ENCODE data around the gene DGAT2.

Gene DGAT2

GRCh38 chr11:75728992-75729391, 39.6 kb upstream of the DGAT2 start:
- no peaks in the 10 kb centered on the region for H3K9me2 ChIP-seq (ENCODE audit: low read depth, low read length)
- no peaks in the 10 kb centered on the region for H3K36me3 ChIP-seq (ENCODE audit: insufficient read depth, low read length)
- 0 out of 2 replicates have a peak, but pooled peaks cover 5% of the 10 kb centered on the region for H3K27me3 ChIP-seq (ENCODE audit: insufficient read depth, low read length)
- H2AFZ ChIP-seq (ENCODE audit: low read length): no peak overlapping the region
- H4K20me1 ChIP-seq (ENCODE audit: insufficient read depth, low read length): no peaks in the 10 kb centered on the region
- no peak overlapping the region for H3K4me3 ChIP-seq (ENCODE audit: low read depth, low read length, poor library complexity, severe bottlenecking)
- no peaks in the 10 kb centered on the region for H3K79me2 ChIP-seq (ENCODE audit: insufficient read depth, low read length)
- no peak overlapping the region for H3K27ac ChIP-seq (ENCODE audit: low read depth, low read length, poor library complexity, severe bottlenecking)
- H3F3A ChIP-seq (ENCODE audit: insufficient read depth, low read length): no peaks in the 10 kb centered on the region
- no peak overlapping the region for H3K9ac ChIP-seq (ENCODE audit: low read length)
- H3K4me2 ChIP-seq (ENCODE audit: low read length): no peak overlapping the region
- TF ChIP-seq EZH2 (IDR thresholded peaks at IDR 0.05; ENCODE audit: borderline replicate concordance, low read length): no peak
- no peak for TF ChIP-seq CTCF (IDR thresholded peaks at IDR 0.05; ENCODE audit: low read length)
- no peaks in the 10 kb centered on the region for H3K9me3 ChIP-seq (ENCODE audit: low read length)
- H3K4me1 ChIP-seq (ENCODE audit: insufficient read depth, low read length, severe bottlenecking): no peaks in the 10 kb centered on the region

- Histone ChIP-seq H2AFZ (ENCODE audit: low read length) (no peak overlapping the region), H3K4me1 (ENCODE audit: insufficient read depth, low read length, severe bottlenecking) (no peaks in the 10 kb centered on the region), H3K79me2 (ENCODE audit: insufficient read depth, low read length) (no peaks in the 10 kb centered on the region), H3K9me3 (ENCODE audit: low read length) (no peaks in the 10 kb centered on the region), H3K9me2 (ENCODE audit: low read depth, low read length) (no peaks in the 10 kb centered on the region), H3K9ac (ENCODE audit: low read length) (no peak overlapping the region), H3K4me2 (ENCODE audit: low read length) (no peak overlapping the region), H3K36me3 (ENCODE audit: insufficient read depth, low read length) (no peaks in the 10 kb centered on the region), H4K20me1 (ENCODE audit: insufficient read depth, low read length) (no peaks in the 10 kb centered on the region), H3K4me3 (ENCODE audit: low read depth, low read length, poor library complexity, severe bottlenecking) (no peak overlapping the region), H3K27ac (ENCODE audit: low read depth, low read length, poor library complexity, severe bottlenecking) (no peak overlapping the region), H3F3A (ENCODE audit: insufficient read depth, low read length) (no peaks in the 10 kb centered on the region), H3K27me3 (ENCODE audit: insufficient read depth, low read length) (0 out of 2 replicates have a peak, but pooled peaks cover 12% of the 10 kb centered on the region)
- TF ChIP-seq EZH2 (IDR thresholded peaks at IDR 0.05; ENCODE audit: borderline replicate concordance, low read length) (no peak), CTCF (IDR thresholded peaks at IDR 0.05; ENCODE audit: low read length) (no peak)
Observed at GRCh38 chr11:75731095-75731494, 37.5 kb upstream of the DGAT2 start.

- H3K9me2 ChIP-seq (ENCODE audit: low read depth, low read length): no peaks in the 10 kb centered on the region
- H3K9me3 ChIP-seq (ENCODE audit: low read length): no peaks in the 10 kb centered on the region
- H3K79me2 ChIP-seq (ENCODE audit: insufficient read depth, low read length): no peaks in the 10 kb centered on the region
- H3K36me3 ChIP-seq (ENCODE audit: insufficient read depth, low read length): no peaks in the 10 kb centered on the region
- H3K4me1 ChIP-seq (ENCODE audit: insufficient read depth, low read length, severe bottlenecking): no peaks in the 10 kb centered on the region
- no peaks in the 10 kb centered on the region for H3F3A ChIP-seq (ENCODE audit: insufficient read depth, low read length)
- H3K4me2 ChIP-seq (ENCODE audit: low read length): no peak overlapping the region
- 0 out of 2 replicates have a peak, but pooled peaks cover 12% of the 10 kb centered on the region for H3K27me3 ChIP-seq (ENCODE audit: insufficient read depth, low read length)
- TF ChIP-seq EZH2 (IDR thresholded peaks at IDR 0.05; ENCODE audit: borderline replicate concordance, low read length): no peak
- H2AFZ ChIP-seq (ENCODE audit: low read length): no peak overlapping the region
- H3K27ac ChIP-seq (ENCODE audit: low read depth, low read length, poor library complexity, severe bottlenecking): no peak overlapping the region
- no peak overlapping the region for H3K4me3 ChIP-seq (ENCODE audit: low read depth, low read length, poor library complexity, severe bottlenecking)
- H3K9ac ChIP-seq (ENCODE audit: low read length): no peak overlapping the region
- no peaks in the 10 kb centered on the region for H4K20me1 ChIP-seq (ENCODE audit: insufficient read depth, low read length)
Observed at GRCh38 chr11:75733071-75733430, 35.5 kb upstream of the DGAT2 start.

- H3K4me3 ChIP-seq (ENCODE audit: low read depth, low read length, poor library complexity, severe bottlenecking): no peak overlapping the region
- no peak overlapping the region for H3K27ac ChIP-seq (ENCODE audit: low read depth, low read length, poor library complexity, severe bottlenecking)
- H3K79me2 ChIP-seq (ENCODE audit: insufficient read depth, low read length): no peaks in the 10 kb centered on the region
- no peaks in the 10 kb centered on the region for H3K4me1 ChIP-seq (ENCODE audit: insufficient read depth, low read length, severe bottlenecking)
- H3K4me2 ChIP-seq (ENCODE audit: low read length): no peak overlapping the region
- no peaks in the 10 kb centered on the region for H3K9me3 ChIP-seq (ENCODE audit: low read length)
- H3K9me2 ChIP-seq (ENCODE audit: low read depth, low read length): no peaks in the 10 kb centered on the region
- no peaks in the 10 kb centered on the region for H3F3A ChIP-seq (ENCODE audit: insufficient read depth, low read length)
- no peak overlapping the region for H2AFZ ChIP-seq (ENCODE audit: low read length)
- H3K36me3 ChIP-seq (ENCODE audit: insufficient read depth, low read length): no peaks in the 10 kb centered on the region
- TF ChIP-seq EZH2 (IDR thresholded peaks at IDR 0.05; ENCODE audit: borderline replicate concordance, low read length) (no peak), CTCF (IDR thresholded peaks at IDR 0.05; ENCODE audit: low read length) (no peak)
- H3K27me3 ChIP-seq (ENCODE audit: insufficient read depth, low read length): peaks cover 12% of the 10 kb centered on the region; the same call in 1 of the 2 replicates
- no peaks in the 10 kb centered on the region for H4K20me1 ChIP-seq (ENCODE audit: insufficient read depth, low read length)
- no peak overlapping the region for H3K9ac ChIP-seq (ENCODE audit: low read length)
Observed at GRCh38 chr11:75733431-75734107, 35.0 kb upstream of the DGAT2 start.

Measured in OCI-LY1 (cell line).